Coronary artery (tissue), 2 donors: ENCODE results near the gene FAM3B.

Experiments
- DNase-seq: peaks from one replicate; pipeline ENCODE4 v3.0.0-alpha.2; 2017; ENCODE audit warnings: low spot score
- H3K27ac ChIP-seq, 2 donors: fragments of 200-600 bp; sonication (generic); one replicate each; pipeline ENCODE4 v1.5.1; 2016 to 2019
- H3K4me3 ChIP-seq: fragments of 200-600 bp; sonication (generic); 2 replicates; pipeline ENCODE4 v1.5.1; 2016; ENCODE audit warnings: mild to moderate bottlenecking, moderate library complexity
- TF ChIP-seq, protein P1 (sequence below): fragments of 200-600 bp; sonication (generic); IDR thresholded peaks from one replicate; pipeline ENCODE4 v1.5.1; 2019; ENCODE audit warnings: antibody characterized with exemption

The FAM3B gene

DNA sequence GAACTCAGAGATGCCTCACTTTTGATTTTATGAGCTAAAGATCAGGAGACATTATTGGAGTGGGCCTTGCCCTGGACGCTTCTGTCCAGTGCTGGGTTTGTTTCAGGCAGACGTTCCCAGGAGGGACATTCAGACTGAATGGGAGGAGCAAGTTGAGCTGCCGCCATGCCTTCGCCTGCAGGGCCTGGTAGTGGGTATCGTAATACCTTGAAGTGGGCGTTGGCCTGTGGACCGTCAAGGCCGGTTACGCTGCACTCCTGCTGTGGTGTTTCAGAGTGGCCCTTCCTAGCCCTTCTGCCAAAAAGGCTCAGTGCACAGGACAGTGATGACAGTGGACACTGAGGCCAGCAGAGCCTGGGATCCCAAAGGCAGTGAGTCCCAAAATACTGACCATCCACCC lies 1.6 kb downstream of the FAM3B start:
- Histone ChIP-seq H3K4me3 (no peak overlapping the region), H3K27ac (no peak overlapping the region)
- no peak for DNase-seq
- TF ChIP-seq, protein P1, sequence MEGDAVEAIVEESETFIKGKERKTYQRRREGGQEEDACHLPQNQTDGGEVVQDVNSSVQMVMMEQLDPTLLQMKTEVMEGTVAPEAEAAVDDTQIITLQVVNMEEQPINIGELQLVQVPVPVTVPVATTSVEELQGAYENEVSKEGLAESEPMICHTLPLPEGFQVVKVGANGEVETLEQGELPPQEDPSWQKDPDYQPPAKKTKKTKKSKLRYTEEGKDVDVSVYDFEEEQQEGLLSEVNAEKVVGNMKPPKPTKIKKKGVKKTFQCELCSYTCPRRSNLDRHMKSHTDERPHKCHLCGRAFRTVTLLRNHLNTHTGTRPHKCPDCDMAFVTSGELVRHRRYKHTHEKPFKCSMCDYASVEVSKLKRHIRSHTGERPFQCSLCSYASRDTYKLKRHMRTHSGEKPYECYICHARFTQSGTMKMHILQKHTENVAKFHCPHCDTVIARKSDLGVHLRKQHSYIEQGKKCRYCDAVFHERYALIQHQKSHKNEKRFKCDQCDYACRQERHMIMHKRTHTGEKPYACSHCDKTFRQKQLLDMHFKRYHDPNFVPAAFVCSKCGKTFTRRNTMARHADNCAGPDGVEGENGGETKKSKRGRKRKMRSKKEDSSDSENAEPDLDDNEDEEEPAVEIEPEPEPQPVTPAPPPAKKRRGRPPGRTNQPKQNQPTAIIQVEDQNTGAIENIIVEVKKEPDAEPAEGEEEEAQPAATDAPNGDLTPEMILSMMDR = no peak

DNA sequence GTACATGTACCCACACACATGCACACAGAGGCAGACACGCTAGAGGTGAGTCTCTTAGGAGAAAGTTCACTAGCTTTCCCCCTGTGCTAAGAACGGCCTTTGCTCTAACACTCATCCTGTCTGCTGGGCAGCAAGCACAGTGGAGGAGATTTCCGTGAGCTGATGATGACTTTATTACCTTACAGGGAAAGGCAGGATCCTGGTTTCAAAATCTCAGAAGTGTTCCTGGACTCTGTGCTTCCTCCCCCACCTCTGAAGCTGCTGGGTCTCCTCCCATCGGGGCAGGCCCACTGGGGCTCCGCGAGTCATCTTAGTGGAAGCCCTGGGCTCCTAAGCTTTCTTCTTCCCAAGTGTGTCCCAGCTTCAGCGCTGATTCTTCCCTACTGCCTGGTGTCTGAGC lies 2.7 kb downstream of the FAM3B start:
- Histone ChIP-seq H3K4me3 (no peak overlapping the region), H3K27ac (no peak overlapping the region)
- no peak for DNase-seq
- TF ChIP-seq, protein P1 = no peak

DNA sequence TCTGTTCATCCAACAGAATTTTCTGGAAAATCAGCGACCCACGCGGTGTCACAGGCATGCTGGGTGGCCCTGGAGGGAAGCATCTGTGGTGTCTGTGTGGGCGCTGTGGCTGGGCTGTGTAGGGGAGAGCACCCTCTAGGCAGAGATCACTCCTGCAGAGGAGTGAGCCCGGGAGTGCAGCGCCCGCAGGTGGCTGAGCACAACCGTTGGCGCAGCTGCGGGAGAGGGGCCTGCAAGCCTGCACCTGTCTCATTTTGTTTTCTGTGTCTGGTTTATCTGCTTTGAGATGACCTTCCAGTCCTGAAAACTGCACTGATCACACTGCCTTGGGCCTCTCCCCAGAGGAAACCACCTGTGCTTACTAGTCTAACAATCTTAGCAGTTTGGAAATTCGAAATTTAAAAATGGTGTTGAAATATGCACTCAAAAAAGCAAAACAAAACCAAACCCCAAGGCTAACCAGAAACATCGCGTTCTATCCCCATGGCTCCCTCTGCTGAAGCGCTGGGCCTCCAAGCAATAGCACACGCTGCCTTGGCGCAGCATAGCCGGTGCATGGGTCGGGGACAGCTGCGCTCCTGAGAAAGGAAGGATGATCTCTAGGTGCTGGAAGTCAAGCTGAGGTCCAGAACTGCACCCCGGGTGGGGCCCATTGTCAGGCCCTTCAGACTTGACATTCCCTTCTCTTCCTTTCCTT lies 4.8 kb downstream of the FAM3B start:
- Histone ChIP-seq H3K4me3 (no peak overlapping the region), H3K27ac (no peak overlapping the region)

DNA sequence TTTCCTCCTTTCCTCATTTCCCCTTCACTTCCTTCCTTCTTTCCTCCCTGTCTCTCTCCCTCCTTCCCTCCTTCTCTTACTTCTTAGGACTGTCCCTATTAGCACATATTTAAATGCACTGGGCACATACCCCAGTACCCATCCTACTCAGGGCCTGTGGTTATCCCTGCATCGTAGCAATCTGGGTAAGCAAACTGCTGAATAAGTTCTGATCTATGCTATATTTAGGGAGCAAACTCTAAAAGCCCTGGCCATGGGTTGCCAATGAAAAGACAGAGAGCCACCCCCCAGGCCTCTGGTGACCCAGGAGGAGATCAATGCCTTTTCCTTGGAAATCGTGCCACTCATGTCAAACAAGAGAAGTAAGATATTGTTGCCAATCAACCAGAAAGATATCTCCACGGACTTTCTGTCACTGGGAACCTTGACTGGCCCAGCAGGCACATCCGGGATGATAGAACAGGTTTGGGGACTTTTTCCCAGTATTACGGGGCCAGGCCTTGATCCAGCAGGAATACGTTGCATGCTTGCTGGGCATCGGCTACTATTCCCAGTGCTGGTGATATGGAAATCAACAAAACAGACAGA lies 5.4 kb downstream of the FAM3B start:
- Histone ChIP-seq H3K4me3 (no peak overlapping the region), H3K27ac (no peak overlapping the region)
- TF ChIP-seq, protein P1 = no peak
- DNase-seq = no peak

More for the DNA sequence above, 4.8 kb downstream of the FAM3B start:
- TF ChIP-seq, protein P1 = no peak
- DNase-seq = no peak

DNA sequence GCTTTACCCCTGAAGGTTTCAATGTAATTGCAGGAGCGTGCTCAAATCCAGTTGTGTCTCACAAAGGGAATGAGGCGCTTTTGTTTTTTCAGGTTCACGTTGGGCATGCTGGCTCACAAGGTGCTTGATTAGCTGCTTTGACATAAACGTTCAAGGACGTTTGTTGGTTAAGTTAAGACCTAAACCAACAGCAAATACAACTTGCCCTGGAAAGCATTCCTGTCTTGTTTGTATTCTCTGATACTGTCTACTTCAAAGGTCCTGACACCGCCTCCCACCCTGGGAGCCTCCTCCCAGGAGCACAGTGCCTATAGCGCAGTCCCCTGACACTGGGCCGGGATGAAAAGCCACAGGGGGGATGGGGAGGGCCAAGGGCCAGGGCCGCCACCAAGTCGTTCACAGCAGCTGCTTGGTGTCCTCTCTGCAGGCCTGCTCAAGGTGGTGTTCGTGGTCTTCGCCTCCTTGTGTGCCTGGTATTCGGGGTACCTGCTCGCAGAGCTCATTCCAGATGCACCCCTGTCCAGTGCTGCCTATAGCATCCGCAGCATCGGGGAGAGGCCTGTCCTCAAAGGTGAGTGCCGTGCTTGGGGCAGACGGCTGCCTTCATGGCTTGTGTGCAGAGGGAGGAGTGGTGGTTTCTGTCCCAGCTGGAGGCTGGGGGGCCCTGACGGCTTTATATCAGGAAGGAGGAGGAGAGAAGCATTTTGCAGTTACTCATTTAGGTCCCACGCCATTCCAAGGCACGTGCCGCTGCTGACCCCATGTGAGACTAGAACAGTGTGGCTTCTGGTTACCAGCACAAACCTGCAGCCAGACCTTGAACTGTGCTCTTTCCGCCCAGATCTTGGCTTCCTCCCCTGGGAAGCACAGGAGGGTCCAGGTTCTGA lies 6.1 kb downstream of the FAM3B start:
- Histone ChIP-seq H3K4me3 (no peak overlapping the region), H3K27ac (no peak overlapping the region)
- no peak for DNase-seq
- TF ChIP-seq, protein P1 = no peak

DNA sequence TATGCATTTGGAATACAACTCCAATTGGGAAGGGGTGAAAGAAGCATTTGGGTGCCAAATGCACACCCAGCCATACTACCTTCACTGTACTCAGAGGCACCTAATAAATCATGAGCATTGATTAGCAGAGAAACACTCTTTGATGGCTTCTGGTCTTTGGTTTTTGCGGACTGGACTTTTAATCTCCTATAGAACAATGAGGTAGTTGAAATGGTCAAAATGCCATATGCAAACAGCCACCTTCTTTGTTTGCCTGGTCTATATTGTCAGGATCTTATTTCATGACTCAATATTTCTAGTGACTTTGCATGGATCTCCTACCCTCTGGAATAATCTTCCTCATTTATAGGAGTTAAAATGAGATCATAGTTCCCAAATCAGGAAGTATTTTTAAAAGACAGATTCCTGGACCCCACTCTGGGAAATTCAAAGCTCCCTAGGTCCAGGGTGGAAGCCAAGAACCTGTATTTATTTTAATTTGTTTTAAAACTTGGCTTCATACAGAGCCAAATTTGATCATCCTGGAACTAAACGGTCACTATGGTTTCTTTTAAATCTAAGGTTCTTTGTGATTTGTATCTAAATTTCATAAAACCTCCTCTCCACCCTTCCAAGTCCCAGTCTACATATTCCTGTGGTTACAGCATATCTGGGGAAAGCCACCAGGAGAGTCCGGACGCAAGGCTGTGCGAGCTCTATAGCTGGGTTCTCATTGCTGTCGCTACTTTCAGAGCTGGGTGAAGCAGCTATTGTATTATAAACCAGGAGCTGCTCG lies 8.7 kb downstream of the FAM3B start:
- no peak for DNase-seq
- TF ChIP-seq, protein P1 = no peak
- Histone ChIP-seq H3K4me3 (no peak overlapping the region), H3K27ac (no peak overlapping the region)
